ENCODE results near the gene CLCNKB. TPM values are rescaled to one million over a fixed set of nuclear protein-coding genes. Genes with fewer than 3 reads are reported as not detected.

The CLCNKB gene
- total and polyA plus RNA-seq, 2 donors (not counting 3 experiments of a cell fraction or from before 2014, with no cell fraction given) = 0.18 TPM; not detected in 1

- Histone ChIP-seq H3K9ac (replicated peaks; ENCODE audit: extremely low read depth, insufficient read depth, low read length) (no peak overlapping the region), H4K20me1 (replicated peaks; ENCODE audit: control insufficient read depth, extremely low read depth, insufficient read depth, low read length) (no peaks in the 10 kb centered on the region), H2AFZ (ENCODE audit: low read depth, low read length) (peak overlapping the region; percentile 40), H3K79me2 (ENCODE audit: control insufficient read depth, insufficient read depth, low read length) (no peaks in the 10 kb centered on the region), H3K4me2 (ENCODE audit: insufficient read depth, low read length) (no peak overlapping the region), H3K9me3 (replicated peaks; ENCODE audit: control insufficient read depth, insufficient read depth, low read length) (no peaks in the 10 kb centered on the region), H3K9me1 (replicated peaks; ENCODE audit: control insufficient read depth, extremely low read depth, insufficient read depth, low read length) (no peaks in the 10 kb centered on the region), H3K4me1 (ENCODE audit: control insufficient read depth, extremely low read depth, insufficient read depth, low read length) (peaks cover 13% of the 10 kb centered on the region), H3K36me3 (ENCODE audit: control insufficient read depth in 2 of 2, extremely low read depth in 1 of 2, insufficient read depth in 2 of 2, low read length in 2 of 2) (no peaks in the 10 kb centered on the region), H3K4me3 (replicated peaks in 1 of 3; ENCODE audit: insufficient read depth in 1 of 3, low read depth in 1 of 3, low read length in 3 of 3) (no peak overlapping the region), H3K27me3 (ENCODE audit: control insufficient read depth in 2 of 2, insufficient read depth in 2 of 2, low read length in 2 of 2) (no peaks in the 10 kb centered on the region), H3K27ac (ENCODE audit: insufficient read depth, low read depth, low read length) (peak overlapping the region; percentile 38)
- TF ChIP-seq EZH2 (IDR thresholded peaks at IDR 0.05; ENCODE audit: borderline replicate concordance, low read depth, low read length, severe bottlenecking) = no peak
- no peak for TF ChIP-seq MYC (IDR thresholded peaks at IDR 0.05; ENCODE audit: low read depth, low read length)
- no peak for TF ChIP-seq GATA2 (IDR thresholded peaks at IDR 0.05; ENCODE audit: insufficient read depth, insufficient read length, low read depth, low read length)
- TF ChIP-seq POLR2A (IDR thresholded peaks at IDR 0.05; ENCODE audit: low read depth, low read length) = no peak
- TF ChIP-seq FOS (IDR thresholded peaks at IDR 0.05; ENCODE audit: borderline replicate concordance, insufficient read depth, low read length) = no peak
- TF ChIP-seq MAX (IDR thresholded peaks at IDR 0.05; ENCODE audit: insufficient read depth, insufficient read length) = no peak
- no peak for TF ChIP-seq POLR2AphosphoS5 (IDR thresholded peaks at IDR 0.05; ENCODE audit: insufficient read depth, low read depth, low read length)
- no peak for TF ChIP-seq CTCF (IDR thresholded peaks at IDR 0.05; ENCODE audit: extremely low read depth in 1 of 2, insufficient read depth in 1 of 2, low read depth in 1 of 2, low read length in 2 of 2)
- no peak for TF ChIP-seq JUN (IDR thresholded peaks at IDR 0.05; ENCODE audit: borderline replicate concordance, insufficient read depth, insufficient read length, low read depth)
- POLR2A ChIA-PET = interaction anchor here (0.7 kb wide), 1 partner anchor 320 kb away, joined by 5 read pairs; no protein-coding TSS in a partner anchor
- dilution Hi-C loops (cut with MboI; ENCODE audit: extremely low pct_ligation_motif_present, low sequenced_read_pairs) (no loop called here), intact Hi-C loops (cut with micrococcal nuclease) (no loop called here)
- no peak for FAIRE-seq
- TSS peak; percentile 87 for BruUV-seq (replicated peaks)
- CTCF ChIA-PET = interaction anchor here (0.7 to 13.2 kb wide), 3 partner anchors 49 to 169 kb away, joined by 3 to 179 read pairs (median 3); no protein-coding TSS in a partner anchor
- DNase-seq (ENCODE audit: low read depth, low spot score) = no peak
Observed at GRCh38 chr1:16075337-16076030, 31.9 kb downstream of the CLCNKB start.
